Globus pallidus (tissue), 1 donor: ENCODE measurements around the gene NR6A1.

Experiments
- DNase-seq: peaks from one replicate; pipeline ENCODE4 v3.0.0-alpha.2; 2015; ENCODE audit warnings: low spot score

Gene NR6A1

GRCh38 chr9:124503713-124504529 is 267.2 kb downstream of the NR6A1 start:
- no peak for DNase-seq

- no peak for DNase-seq
Measured at GRCh38 chr9:124502711-124503702, 268.1 kb downstream of the NR6A1 start.

- DNase-seq: no peak
Measured at GRCh38 chr9:124501771-124502320, 269.3 kb downstream of the NR6A1 start.

GRCh38 chr9:124500796-124501611 is 270.1 kb downstream of the NR6A1 start:
- DNase-seq: no peak

- no peak for DNase-seq
Measured at GRCh38 chr9:124500028-124500795, 270.9 kb downstream of the NR6A1 start.

- no peak for DNase-seq
Measured at GRCh38 chr9:124499216-124499615, 271.9 kb downstream of the NR6A1 start.

- no peak for DNase-seq
Measured at GRCh38 chr9:124498499-124499146, 272.5 kb downstream of the NR6A1 start.

- DNase-seq: no peak
Measured at GRCh38 chr9:124498040-124498439, 273.1 kb downstream of the NR6A1 start.

GRCh38 chr9:124497441-124497840 is 273.7 kb downstream of the NR6A1 start:
- DNase-seq: no peak

- DNase-seq: no peak
Measured at GRCh38 chr9:124496463-124496862, 274.6 kb downstream of the NR6A1 start.

GRCh38 chr9:124496075-124496449 is 275.0 kb downstream of the NR6A1 start:
- no peak for DNase-seq

- no peak for DNase-seq
Measured at GRCh38 chr9:124495126-124496074, 275.7 kb downstream of the NR6A1 start.

GRCh38 chr9:124493794-124494479 is 277.2 kb downstream of the NR6A1 start:
- no peak for DNase-seq

GRCh38 chr9:124493218-124493617 is 277.9 kb downstream of the NR6A1 start:
- no peak for DNase-seq

GRCh38 chr9:124492818-124493217 is 278.3 kb downstream of the NR6A1 start:
- no peak for DNase-seq

GRCh38 chr9:124491049-124491975 is 279.8 kb downstream of the NR6A1 start:
- DNase-seq: no peak

- DNase-seq: no peak
Measured at GRCh38 chr9:124490004-124490403, 281.1 kb downstream of the NR6A1 start.
